OCI-LY1 (cell line): ENCODE data around the gene MCCC1.

Experiments used
- CTCF ChIP-seq: fragments of 200-600 bp; sonication (generic), shearing (Covaris generic); IDR thresholded peaks from 2 replicates; pipeline ENCODE4 v1.5.1; 2017; ENCODE audit warnings: mild to moderate bottlenecking, antibody characterized with exemption, low read length, moderate library complexity, mixed read lengths
- EZH2 ChIP-seq: fragments of 200-600 bp; sonication (generic), shearing (Covaris generic); IDR thresholded peaks from 2 replicates; pipeline ENCODE4 v1.8.0; 2017; ENCODE audit warnings: borderline replicate concordance, mixed run types, mild to moderate bottlenecking, antibody characterized with exemption, low read length, moderate library complexity, mixed read lengths

GRCh38 chr3:182969277-182969676 is 130.0 kb downstream of the MCCC1 start:
- no peak for TF ChIP-seq CTCF
- TF ChIP-seq EZH2: no peak
